Measurements from ENCODE around the gene TENM4. TPM values are rescaled to one million over a fixed set of nuclear protein-coding genes. Genes with fewer than 3 reads are reported as not detected.

TENM4 gene
- total RNA-seq, 4 donors from 2014 or later = 4.0 to 14.6 (median 4.5) TPM

DNA sequence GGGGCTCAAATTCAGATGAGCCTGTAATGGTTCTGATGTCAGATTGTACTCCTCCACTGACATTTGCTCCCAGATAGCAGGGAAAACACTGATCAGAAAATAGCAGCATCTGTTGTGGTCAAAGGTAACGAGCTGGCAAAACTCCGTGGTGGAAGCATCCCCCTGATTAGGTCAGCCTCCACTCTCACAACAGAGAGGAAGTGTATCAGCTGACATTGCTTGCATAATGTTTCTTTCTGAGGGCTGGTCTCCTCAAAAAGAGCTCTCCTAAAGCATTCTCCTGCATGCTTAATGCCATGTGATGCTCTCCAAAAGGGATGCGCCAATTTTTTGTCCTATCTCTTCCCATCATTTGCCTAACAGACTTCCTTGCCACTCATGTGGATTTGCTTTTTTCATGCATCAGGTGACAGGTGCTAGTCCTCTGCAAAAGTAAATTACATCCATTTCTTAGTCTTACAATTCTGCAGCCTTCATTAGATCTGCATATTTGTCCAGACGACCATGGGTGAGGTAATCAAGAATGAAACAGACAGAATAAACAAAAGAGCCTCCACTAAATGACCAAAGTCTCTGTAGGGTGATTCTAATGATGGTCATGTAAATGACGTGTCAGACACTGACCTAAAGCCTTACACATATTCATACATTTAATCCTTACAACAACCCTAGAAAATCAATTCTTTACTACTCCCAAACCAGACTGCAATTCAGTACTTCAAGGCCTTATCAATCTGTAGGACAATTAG, 6.4 kb upstream of the TENM4 start:
- TF ChIP-seq, protein P1, sequence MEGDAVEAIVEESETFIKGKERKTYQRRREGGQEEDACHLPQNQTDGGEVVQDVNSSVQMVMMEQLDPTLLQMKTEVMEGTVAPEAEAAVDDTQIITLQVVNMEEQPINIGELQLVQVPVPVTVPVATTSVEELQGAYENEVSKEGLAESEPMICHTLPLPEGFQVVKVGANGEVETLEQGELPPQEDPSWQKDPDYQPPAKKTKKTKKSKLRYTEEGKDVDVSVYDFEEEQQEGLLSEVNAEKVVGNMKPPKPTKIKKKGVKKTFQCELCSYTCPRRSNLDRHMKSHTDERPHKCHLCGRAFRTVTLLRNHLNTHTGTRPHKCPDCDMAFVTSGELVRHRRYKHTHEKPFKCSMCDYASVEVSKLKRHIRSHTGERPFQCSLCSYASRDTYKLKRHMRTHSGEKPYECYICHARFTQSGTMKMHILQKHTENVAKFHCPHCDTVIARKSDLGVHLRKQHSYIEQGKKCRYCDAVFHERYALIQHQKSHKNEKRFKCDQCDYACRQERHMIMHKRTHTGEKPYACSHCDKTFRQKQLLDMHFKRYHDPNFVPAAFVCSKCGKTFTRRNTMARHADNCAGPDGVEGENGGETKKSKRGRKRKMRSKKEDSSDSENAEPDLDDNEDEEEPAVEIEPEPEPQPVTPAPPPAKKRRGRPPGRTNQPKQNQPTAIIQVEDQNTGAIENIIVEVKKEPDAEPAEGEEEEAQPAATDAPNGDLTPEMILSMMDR (IDR thresholded peaks at IDR 0.05; ENCODE audit: low read depth) = no peak

DNA sequence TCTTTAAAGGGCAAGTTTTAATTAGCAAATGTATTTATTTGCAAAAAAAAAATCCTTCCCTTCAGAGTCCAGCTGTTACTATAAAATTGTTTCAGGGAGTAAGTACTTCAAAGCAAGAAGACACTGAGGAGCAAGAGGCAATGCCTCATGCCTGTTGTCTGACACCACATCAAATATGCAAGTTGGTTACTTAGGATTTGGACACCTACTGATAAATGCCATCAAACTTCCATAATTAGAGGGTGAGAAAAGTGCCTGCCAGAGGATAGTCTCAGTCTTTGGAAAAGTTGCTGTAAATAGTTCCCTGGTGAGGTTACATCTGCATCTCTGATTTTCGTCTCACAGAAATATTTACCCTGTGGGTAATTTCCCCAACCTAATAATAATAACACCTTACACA, 4.1 kb upstream of the TENM4 start:
- TF ChIP-seq, protein P1 (IDR thresholded peaks at IDR 0.05; ENCODE audit: low read depth) = no peak

DNA sequence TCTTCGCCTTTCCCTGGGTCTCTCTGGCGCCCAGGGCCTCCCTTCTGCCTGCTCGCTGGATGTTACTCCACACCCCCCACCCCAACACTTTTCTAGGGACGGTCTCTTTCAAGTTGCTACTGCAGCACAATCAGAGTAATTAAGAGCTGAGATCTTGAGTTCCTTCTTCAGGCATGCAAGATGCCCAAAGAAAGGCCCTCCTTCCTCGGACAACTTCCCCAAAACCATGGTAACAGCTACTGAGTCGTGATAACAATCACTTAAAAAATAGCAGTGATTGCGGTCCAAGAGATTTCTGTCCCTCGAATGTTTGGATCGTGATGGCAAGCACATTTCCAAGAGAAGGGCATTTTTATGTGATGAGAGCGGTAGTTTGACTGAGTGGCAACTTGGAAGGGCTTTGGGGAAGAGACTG, 638 bp upstream of the TENM4 start:
- TF ChIP-seq, protein P1 (IDR thresholded peaks at IDR 0.05; ENCODE audit: low read depth) = no peak

DNA sequence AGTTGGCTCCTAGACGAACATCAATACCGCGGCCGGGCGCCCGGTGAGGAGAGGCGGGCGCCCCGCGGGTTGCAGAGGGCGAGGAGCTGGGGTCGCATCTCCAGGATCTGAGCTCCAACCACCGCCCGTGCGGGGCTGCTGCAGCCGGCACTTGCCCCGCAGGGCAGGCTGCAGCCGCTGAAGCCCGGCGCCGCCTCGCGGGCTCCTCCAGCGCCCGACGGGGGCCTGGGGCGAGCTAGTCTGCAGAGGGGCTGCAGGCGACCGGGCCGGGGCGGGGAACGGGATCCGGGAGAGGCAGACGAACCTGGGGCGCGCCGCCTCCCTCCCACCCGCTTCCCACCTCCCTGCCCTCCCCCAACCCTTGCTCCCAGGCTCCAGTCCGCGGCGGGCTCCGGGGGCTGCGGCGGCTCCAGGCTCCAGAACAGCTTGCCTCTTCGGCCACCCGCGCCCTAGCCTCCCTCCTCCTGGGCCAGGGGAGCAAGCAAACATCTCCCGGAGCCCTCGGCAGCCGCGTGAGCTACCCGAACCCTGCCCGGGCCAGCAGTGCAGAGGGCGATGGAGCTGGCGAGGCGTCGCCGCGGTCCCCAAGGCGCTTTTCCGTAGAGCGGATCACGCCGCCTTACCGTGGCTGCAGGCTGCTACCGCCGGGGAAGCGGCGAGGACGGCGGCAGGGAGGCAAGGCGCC, 802 bp downstream of the TENM4 start:
- TF ChIP-seq, protein P1 (IDR thresholded peaks at IDR 0.05; ENCODE audit: low read depth) = no peak

DNA sequence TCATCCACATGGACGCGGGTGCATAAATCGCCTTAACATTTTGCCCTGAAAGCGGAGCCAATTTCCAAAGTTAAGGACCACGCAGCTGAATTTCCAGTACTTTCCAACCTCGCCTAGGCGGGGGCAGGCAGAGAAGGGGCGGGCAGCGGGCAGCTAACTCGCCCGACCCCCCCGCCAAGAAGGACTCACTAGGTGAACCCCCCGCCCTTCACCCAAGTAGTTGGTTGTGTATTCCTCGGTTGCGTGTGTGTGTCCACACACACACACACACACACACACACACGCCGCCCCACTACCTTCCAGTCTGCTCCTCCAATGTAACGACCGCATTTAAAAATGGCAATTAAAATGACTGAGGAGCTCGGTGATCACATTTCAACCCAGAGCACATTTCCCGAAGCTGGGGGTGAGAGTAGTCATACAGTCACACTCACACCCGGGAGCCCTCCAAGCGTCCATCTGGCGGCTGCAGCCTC, 1.4 kb downstream of the TENM4 start:
- TF ChIP-seq, protein P1 (IDR thresholded peaks at IDR 0.05; ENCODE audit: low read depth) = no peak

DNA sequence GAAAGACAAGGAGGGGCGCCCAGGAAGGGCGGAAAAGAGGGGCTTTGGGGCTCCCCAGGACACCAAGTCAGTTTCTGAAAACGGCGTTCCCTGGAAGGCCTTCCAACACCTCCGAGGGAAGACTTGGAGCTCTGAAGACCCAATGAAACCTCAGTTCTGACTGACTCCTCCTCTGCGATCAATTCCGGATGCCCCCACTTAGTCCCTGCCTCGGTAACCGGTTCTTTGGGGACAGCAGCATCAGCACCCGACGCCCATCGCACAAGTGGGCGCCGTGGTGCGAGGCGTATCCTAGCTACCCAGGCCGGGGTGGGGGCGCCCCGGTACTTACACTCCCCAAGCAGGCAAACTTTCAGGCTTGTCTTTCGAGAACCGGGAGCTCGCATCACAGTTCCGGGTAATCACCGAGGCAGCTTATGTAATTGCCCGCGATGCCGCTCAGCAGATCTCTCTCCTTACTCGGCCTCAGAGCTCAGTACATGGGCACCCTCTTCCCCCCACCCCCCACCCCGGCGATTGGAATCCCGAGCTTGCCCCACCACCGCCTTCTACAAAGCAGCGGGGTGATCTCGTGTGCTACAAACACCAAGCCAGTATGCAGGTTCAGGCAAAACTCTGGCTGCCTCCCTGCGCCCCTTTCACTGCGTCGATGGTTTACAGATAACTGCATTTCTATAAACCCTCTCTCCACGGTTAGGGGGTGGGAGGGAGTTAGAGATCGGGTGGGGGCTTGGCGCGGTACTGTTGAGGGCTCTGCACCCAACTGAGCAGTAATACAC, 2.0 kb downstream of the TENM4 start:
- TF ChIP-seq, protein P1 (IDR thresholded peaks at IDR 0.05; ENCODE audit: low read depth) = no peak

Data from subcutaneous adipose tissue (tissue), 4 donors.